ENCODE results near the gene NHS.

Gene NHS

DNA sequence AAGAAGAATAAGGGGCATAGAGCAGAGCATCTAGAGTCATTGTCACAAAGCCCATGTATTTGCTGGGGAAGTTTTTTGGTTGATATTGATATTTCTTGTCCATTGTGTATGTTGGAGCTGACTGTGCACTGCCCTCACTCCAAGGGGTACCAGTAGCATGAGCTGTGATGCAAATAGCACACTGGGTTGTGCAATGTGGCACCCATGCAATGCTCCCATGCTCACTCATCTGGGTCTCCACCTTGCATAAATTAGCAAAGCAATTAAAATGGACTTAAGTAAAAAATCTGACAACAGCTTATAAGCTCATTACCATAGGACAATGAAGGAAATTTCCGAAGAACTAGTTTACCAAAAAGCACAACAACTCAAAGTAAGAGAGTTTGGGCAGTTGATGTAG lies 87.9 kb downstream of the NHS start:
- Histone ChIP-seq H3K9me3 (ENCODE audit: control insufficient read depth, low read length) (no peaks in the 10 kb centered on the region), H3K36me3 (ENCODE audit: control insufficient read depth, insufficient read depth, low read length) (no peaks in the 10 kb centered on the region), H3K4me1 (ENCODE audit: control insufficient read depth, insufficient read depth, low read length, poor library complexity, severe bottlenecking) (no peaks in the 10 kb centered on the region), H3K27me3 (replicated peaks; ENCODE audit: control insufficient read depth, insufficient read depth, low read length, poor library complexity, severe bottlenecking) (no peaks in the 10 kb centered on the region), H3K27ac (ENCODE audit: insufficient read depth, low read length, poor library complexity, severe bottlenecking) (no peak overlapping the region), H3K4me3 (ENCODE audit: insufficient read depth, low read depth, low read length, poor library complexity, severe bottlenecking) (no peak overlapping the region)
- no peak for DNase-seq

DNA sequence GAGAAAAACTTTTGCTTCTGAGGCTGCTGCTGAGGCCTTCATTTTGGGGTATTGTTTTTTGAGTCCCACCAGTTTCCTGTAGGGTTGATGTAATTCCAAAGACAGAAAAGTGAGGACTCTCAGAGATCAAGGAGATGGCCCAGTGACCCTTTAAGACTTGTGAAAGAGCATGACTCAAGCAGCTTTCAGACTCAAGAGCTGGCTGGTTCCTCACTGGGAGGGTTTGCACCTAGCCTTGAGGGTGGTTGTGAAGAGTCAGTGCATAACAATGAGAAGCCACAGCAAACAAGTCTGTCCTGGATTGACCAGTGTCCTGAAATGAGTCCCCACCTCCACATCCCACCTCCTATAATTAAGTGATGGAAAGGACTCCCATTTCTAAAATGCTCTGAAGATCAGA lies 89.2 kb downstream of the NHS start:
- H3K4me1 ChIP-seq (ENCODE audit: control insufficient read depth, insufficient read depth, low read length, poor library complexity, severe bottlenecking) = no peaks in the 10 kb centered on the region
- no peaks in the 10 kb centered on the region for H3K36me3 ChIP-seq (ENCODE audit: control insufficient read depth, insufficient read depth, low read length)
- H3K4me3 ChIP-seq (ENCODE audit: insufficient read depth, low read depth, low read length, poor library complexity, severe bottlenecking) = no peak overlapping the region
- H3K9me3 ChIP-seq (ENCODE audit: control insufficient read depth, low read length) = no peaks in the 10 kb centered on the region
- no peak overlapping the region for H3K27ac ChIP-seq (ENCODE audit: insufficient read depth, low read length, poor library complexity, severe bottlenecking)
- no peak for DNase-seq
- no peaks in the 10 kb centered on the region for H3K27me3 ChIP-seq (replicated peaks; ENCODE audit: control insufficient read depth, insufficient read depth, low read length, poor library complexity, severe bottlenecking)

DNA sequence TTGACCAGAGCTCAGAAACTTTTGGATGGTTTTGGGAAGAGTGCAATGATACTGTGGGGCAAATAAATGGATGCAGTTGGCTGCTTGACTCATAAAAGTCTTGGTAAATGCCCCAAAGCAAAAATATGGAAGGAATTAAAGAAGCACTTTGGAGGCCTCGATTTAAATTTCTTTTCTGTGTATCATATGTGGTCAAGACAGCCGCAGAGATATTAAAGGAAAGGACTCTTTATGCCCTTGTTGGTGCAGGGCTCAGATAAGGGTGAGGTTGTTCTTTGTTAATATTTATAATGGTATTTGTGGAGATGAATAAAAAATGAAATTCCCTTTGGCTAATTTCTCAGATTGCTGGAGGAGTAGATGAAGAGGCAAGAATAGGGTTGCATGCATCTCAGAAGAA lies 90.2 kb downstream of the NHS start:
- no peak for DNase-seq
- no peak overlapping the region for H3K27ac ChIP-seq (ENCODE audit: insufficient read depth, low read length, poor library complexity, severe bottlenecking)
- H3K27me3 ChIP-seq (replicated peaks; ENCODE audit: control insufficient read depth, insufficient read depth, low read length, poor library complexity, severe bottlenecking) = no peaks in the 10 kb centered on the region
- no peaks in the 10 kb centered on the region for H3K4me1 ChIP-seq (ENCODE audit: control insufficient read depth, insufficient read depth, low read length, poor library complexity, severe bottlenecking)
- H3K9me3 ChIP-seq (ENCODE audit: control insufficient read depth, low read length) = no peaks in the 10 kb centered on the region
- no peak overlapping the region for H3K4me3 ChIP-seq (ENCODE audit: insufficient read depth, low read depth, low read length, poor library complexity, severe bottlenecking)
- H3K36me3 ChIP-seq (ENCODE audit: control insufficient read depth, insufficient read depth, low read length) = no peaks in the 10 kb centered on the region

DNA sequence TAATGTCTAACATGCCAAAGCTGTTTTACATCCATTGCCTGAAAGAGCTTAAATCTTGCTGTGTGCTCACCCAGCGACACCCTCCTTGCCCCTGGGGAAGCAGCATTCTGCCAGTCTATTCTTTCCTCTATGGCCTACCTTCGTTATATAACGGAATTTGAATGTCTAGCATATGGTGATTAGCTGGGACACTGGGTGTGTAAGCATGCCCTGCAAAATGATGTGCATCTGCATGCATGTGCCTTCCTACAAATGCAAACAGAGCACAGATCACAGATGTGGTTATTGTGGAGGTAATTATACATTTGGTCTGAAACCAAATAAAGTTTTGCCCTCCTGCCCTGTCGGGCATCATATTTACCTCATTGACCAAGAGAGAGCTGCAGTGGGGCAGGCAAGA lies 90.8 kb downstream of the NHS start:
- no peaks in the 10 kb centered on the region for H3K9me3 ChIP-seq (ENCODE audit: control insufficient read depth, low read length)
- no peaks in the 10 kb centered on the region for H3K27me3 ChIP-seq (replicated peaks; ENCODE audit: control insufficient read depth, insufficient read depth, low read length, poor library complexity, severe bottlenecking)
- no peak overlapping the region for H3K4me3 ChIP-seq (ENCODE audit: insufficient read depth, low read depth, low read length, poor library complexity, severe bottlenecking)
- H3K36me3 ChIP-seq (ENCODE audit: control insufficient read depth, insufficient read depth, low read length) = no peaks in the 10 kb centered on the region
- no peak for DNase-seq
- H3K27ac ChIP-seq (ENCODE audit: insufficient read depth, low read length, poor library complexity, severe bottlenecking) = no peak overlapping the region
- H3K4me1 ChIP-seq (ENCODE audit: control insufficient read depth, insufficient read depth, low read length, poor library complexity, severe bottlenecking) = no peaks in the 10 kb centered on the region

DNA sequence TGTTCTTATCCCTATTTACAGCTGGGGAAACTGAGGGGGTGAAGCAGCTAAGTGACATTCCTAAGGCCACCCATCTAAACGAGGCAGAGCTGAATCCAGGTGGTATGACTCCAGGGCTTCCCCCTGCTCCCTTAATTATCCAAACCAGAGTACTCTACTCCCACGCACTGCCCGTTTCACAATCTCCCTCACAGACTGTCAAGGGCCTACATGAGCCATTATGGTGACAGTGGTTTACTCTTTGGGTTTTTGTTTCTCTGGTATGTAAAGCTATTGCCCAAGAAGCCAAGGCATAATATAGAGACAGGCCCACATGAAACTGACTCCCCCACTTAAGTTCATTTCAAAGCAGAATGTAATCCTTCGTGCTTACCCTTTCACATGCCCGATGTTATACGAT lies 95.1 kb downstream of the NHS start:
- DNase-seq = no peak
- no peak overlapping the region for H3K4me3 ChIP-seq (ENCODE audit: insufficient read depth, low read depth, low read length, poor library complexity, severe bottlenecking)
- no peaks in the 10 kb centered on the region for H3K36me3 ChIP-seq (ENCODE audit: control insufficient read depth, insufficient read depth, low read length)
- H3K4me1 ChIP-seq (ENCODE audit: control insufficient read depth, insufficient read depth, low read length, poor library complexity, severe bottlenecking) = no peaks in the 10 kb centered on the region
- H3K9me3 ChIP-seq (ENCODE audit: control insufficient read depth, low read length) = no peaks in the 10 kb centered on the region
- H3K27me3 ChIP-seq (replicated peaks; ENCODE audit: control insufficient read depth, insufficient read depth, low read length, poor library complexity, severe bottlenecking) = no peaks in the 10 kb centered on the region
- H3K27ac ChIP-seq (ENCODE audit: insufficient read depth, low read length, poor library complexity, severe bottlenecking) = no peak overlapping the region

DNA sequence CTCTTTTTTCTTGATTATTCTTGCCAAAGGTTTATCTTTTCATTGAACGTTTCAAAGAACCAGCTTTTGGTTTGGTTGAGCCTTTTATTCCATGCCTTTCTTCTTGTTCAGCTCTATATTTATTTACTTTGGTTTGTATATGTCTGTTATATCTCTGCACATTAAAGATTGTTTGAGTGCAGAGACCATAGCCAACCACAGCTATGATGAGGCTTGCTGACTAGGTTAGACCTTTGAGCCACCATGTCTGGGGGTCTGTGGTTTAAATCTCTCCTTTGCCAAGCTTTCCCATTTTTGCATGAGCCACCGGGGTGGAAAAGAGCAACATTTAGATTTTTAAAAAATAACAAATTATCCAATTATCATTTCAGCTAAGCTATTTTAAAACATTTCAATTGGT lies 96.1 kb downstream of the NHS start:
- Histone ChIP-seq H3K36me3 (ENCODE audit: control insufficient read depth, insufficient read depth, low read length) (no peaks in the 10 kb centered on the region), H3K4me3 (ENCODE audit: insufficient read depth, low read depth, low read length, poor library complexity, severe bottlenecking) (no peak overlapping the region), H3K27ac (ENCODE audit: insufficient read depth, low read length, poor library complexity, severe bottlenecking) (no peak overlapping the region), H3K27me3 (replicated peaks; ENCODE audit: control insufficient read depth, insufficient read depth, low read length, poor library complexity, severe bottlenecking) (no peaks in the 10 kb centered on the region), H3K9me3 (ENCODE audit: control insufficient read depth, low read length) (no peaks in the 10 kb centered on the region), H3K4me1 (ENCODE audit: control insufficient read depth, insufficient read depth, low read length, poor library complexity, severe bottlenecking) (no peaks in the 10 kb centered on the region)
- no peak for DNase-seq

DNA sequence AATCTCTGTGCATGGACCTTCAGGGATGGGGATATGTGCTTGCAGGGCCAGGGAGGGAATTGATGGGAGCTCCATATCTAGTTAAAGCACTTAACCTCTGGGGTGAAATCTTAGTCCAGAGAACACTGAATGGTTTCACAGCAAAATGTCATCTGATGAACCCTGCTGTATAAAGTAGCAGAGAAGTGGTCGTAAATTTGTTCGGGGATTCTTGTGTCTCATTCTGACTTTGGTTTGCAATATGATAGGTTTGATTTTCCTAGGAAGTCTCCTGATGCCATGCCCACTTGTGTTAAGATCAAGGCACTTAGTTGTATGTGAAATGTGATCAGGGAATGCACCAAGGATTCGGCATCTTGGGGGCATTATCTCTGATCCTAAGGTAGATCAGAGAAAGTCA lies 96.9 kb downstream of the NHS start:
- H3K27me3 ChIP-seq (replicated peaks; ENCODE audit: control insufficient read depth, insufficient read depth, low read length, poor library complexity, severe bottlenecking) = no peaks in the 10 kb centered on the region
- H3K4me1 ChIP-seq (ENCODE audit: control insufficient read depth, insufficient read depth, low read length, poor library complexity, severe bottlenecking) = no peaks in the 10 kb centered on the region
- DNase-seq = no peak
- no peak overlapping the region for H3K27ac ChIP-seq (ENCODE audit: insufficient read depth, low read length, poor library complexity, severe bottlenecking)
- no peaks in the 10 kb centered on the region for H3K36me3 ChIP-seq (ENCODE audit: control insufficient read depth, insufficient read depth, low read length)
- H3K4me3 ChIP-seq (ENCODE audit: insufficient read depth, low read depth, low read length, poor library complexity, severe bottlenecking) = no peak overlapping the region
- no peaks in the 10 kb centered on the region for H3K9me3 ChIP-seq (ENCODE audit: control insufficient read depth, low read length)

DNA sequence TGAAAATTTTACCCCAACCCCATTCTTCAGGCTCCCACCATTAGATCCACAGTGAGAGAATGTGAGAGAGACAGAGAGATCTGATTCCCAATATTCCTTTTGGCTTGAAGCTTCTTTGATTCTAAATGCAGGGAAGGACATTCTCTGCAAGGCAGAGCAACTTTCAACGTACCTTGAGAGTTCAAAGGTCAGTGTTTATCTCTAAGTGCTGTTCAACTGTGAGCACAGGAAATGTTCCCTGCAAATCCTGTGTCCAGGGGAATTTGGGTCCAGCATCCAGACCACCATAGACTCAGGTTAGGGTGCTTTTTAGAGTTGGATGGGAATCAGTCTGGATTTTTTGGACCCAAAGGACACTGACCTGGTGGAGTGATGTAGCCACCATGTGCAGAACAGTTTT lies 97.4 kb downstream of the NHS start:
- Histone ChIP-seq H3K27me3 (replicated peaks; ENCODE audit: control insufficient read depth, insufficient read depth, low read length, poor library complexity, severe bottlenecking) (no peaks in the 10 kb centered on the region), H3K4me1 (ENCODE audit: control insufficient read depth, insufficient read depth, low read length, poor library complexity, severe bottlenecking) (no peaks in the 10 kb centered on the region), H3K27ac (ENCODE audit: insufficient read depth, low read length, poor library complexity, severe bottlenecking) (no peak overlapping the region), H3K9me3 (ENCODE audit: control insufficient read depth, low read length) (no peaks in the 10 kb centered on the region), H3K36me3 (ENCODE audit: control insufficient read depth, insufficient read depth, low read length) (no peaks in the 10 kb centered on the region), H3K4me3 (ENCODE audit: insufficient read depth, low read depth, low read length, poor library complexity, severe bottlenecking) (no peak overlapping the region)
- DNase-seq = no peak

DNA sequence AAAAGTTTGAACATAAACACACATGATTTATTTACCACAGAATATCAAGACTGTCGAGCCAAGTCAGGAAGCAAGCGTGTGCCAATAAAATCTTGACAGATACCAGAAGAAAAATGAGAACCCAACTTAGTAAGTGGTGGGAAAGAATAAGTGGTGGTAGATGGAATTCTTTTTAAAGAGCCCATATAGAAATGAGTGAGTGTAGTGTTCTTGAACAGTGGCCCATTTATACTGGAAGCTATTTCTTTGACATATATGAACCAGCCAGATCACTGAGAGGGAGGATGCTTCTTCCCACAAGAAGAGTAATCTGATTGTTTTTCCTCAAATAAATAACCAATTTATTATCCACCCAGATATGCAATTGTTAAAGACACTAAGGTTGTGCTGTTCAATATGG lies 98.0 kb downstream of the NHS start:
- Histone ChIP-seq H3K4me3 (ENCODE audit: insufficient read depth, low read depth, low read length, poor library complexity, severe bottlenecking) (no peak overlapping the region), H3K4me1 (ENCODE audit: control insufficient read depth, insufficient read depth, low read length, poor library complexity, severe bottlenecking) (no peaks in the 10 kb centered on the region), H3K9me3 (ENCODE audit: control insufficient read depth, low read length) (no peaks in the 10 kb centered on the region), H3K27ac (ENCODE audit: insufficient read depth, low read length, poor library complexity, severe bottlenecking) (no peak overlapping the region), H3K36me3 (ENCODE audit: control insufficient read depth, insufficient read depth, low read length) (no peaks in the 10 kb centered on the region), H3K27me3 (replicated peaks; ENCODE audit: control insufficient read depth, insufficient read depth, low read length, poor library complexity, severe bottlenecking) (no peaks in the 10 kb centered on the region)
- DNase-seq = no peak

DNA sequence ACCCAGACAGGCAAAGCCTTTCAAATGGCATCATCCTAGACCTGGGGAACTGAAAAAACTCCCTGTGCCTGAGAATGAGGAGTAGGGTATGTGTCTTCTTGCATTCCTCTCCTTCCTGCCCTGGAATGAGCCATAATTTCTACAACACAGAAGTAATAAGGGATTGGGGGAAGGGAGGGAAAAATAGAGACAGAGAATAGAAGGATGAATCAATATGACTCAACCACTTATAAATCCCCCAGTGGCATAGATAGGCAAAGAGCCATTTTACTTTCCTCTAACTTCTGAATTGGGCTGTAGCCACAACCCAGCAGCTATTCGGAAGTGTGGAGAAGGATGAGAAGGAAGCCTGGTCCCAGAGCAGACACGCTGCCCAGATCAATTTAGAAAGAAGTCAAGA lies 99.9 kb downstream of the NHS start:
- no peak for DNase-seq
- no peaks in the 10 kb centered on the region for H3K36me3 ChIP-seq (ENCODE audit: control insufficient read depth, insufficient read depth, low read length)
- no peaks in the 10 kb centered on the region for H3K27me3 ChIP-seq (replicated peaks; ENCODE audit: control insufficient read depth, insufficient read depth, low read length, poor library complexity, severe bottlenecking)
- no peaks in the 10 kb centered on the region for H3K4me1 ChIP-seq (ENCODE audit: control insufficient read depth, insufficient read depth, low read length, poor library complexity, severe bottlenecking)
- H3K9me3 ChIP-seq (ENCODE audit: control insufficient read depth, low read length) = no peaks in the 10 kb centered on the region
- no peak overlapping the region for H3K27ac ChIP-seq (ENCODE audit: insufficient read depth, low read length, poor library complexity, severe bottlenecking)
- H3K4me3 ChIP-seq (ENCODE audit: insufficient read depth, low read depth, low read length, poor library complexity, severe bottlenecking) = no peak overlapping the region

All from effector memory CD4-positive, alpha-beta T cell (primary cell).